D721Med (cell line): ENCODE data around the gene FAR2.
"Not testable (repeated sequence)": the region's sequence is repeated elsewhere in the genome, so short reads cannot be mapped to it uniquely, and the experiment has no call there.

Source experiments
- DNase-seq: peaks from one replicate; pipeline ENCODE4 v3.0.0; 2011; ENCODE audit warnings: low spot score; ENCODE audit not compliant: insufficient read length
- FAIRE-seq: peaks from 2 replicates; lab custom pipeline; 2011; peaks lifted over from hg19 to GRCh38; lab: Jason Lieb, UNC
- CTCF ChIP-seq: IDR thresholded peaks from 2 replicates; pipeline ENCODE4 v1.5.1; 2012; ENCODE audit warnings: mild to moderate bottlenecking, control low read depth; ENCODE audit not compliant: insufficient read depth; ENCODE audit errors: missing control alignments

FAR2 gene

GRCh38 chr12:29164477-29165393, 15.7 kb downstream of the FAR2 start:
- DNase-seq (no peak), FAIRE-seq (no peak)
- no peak for TF ChIP-seq CTCF

GRCh38 chr12:29167445-29167844, 18.4 kb downstream of the FAR2 start:
- DNase-seq (no peak), FAIRE-seq (no peak)
- TF ChIP-seq CTCF: no peak

- TF ChIP-seq CTCF: no peak
- FAIRE-seq (no peak), DNase-seq (no peak)
These were observed 18.9 kb downstream of the FAR2 start for GRCh38 chr12:29167988-29168387.

- FAIRE-seq, DNase-seq: not testable (repeated sequence)
These were observed 20.9 kb downstream of the FAR2 start for GRCh38 chr12:29169978-29170377.

- not testable (repeated sequence) for DNase-seq
These were observed 21.5 kb downstream of the FAR2 start for GRCh38 chr12:29170478-29171084.

GRCh38 chr12:29171421-29172258, 22.6 kb downstream of the FAR2 start:
- DNase-seq (no peak), FAIRE-seq (no peak)
- no peak for TF ChIP-seq CTCF

More at GRCh38 chr12:29170478-29171084, 21.5 kb downstream of the FAR2 start:
- not testable (repeated sequence) for FAIRE-seq

- no peak for FAIRE-seq
- TF ChIP-seq CTCF: no peak
- no peak for DNase-seq
These were observed 27.9 kb downstream of the FAR2 start for GRCh38 chr12:29176941-29177340.

- DNase-seq: not testable (repeated sequence)
These were observed 33.2 kb downstream of the FAR2 start for GRCh38 chr12:29182247-29182646.

More at GRCh38 chr12:29182247-29182646, 33.2 kb downstream of the FAR2 start:
- not testable (repeated sequence) for FAIRE-seq
